IPS DF 4.7 (cell line): ENCODE measurements around the gene MIER2.

ENCODE experiments used
- DNase-seq: peaks from one replicate; pipeline ENCODE4 v3.0.0-alpha.2; 2013; ENCODE audit warnings: low spot score; ENCODE audit errors: extremely low read depth

Gene MIER2

DNA sequence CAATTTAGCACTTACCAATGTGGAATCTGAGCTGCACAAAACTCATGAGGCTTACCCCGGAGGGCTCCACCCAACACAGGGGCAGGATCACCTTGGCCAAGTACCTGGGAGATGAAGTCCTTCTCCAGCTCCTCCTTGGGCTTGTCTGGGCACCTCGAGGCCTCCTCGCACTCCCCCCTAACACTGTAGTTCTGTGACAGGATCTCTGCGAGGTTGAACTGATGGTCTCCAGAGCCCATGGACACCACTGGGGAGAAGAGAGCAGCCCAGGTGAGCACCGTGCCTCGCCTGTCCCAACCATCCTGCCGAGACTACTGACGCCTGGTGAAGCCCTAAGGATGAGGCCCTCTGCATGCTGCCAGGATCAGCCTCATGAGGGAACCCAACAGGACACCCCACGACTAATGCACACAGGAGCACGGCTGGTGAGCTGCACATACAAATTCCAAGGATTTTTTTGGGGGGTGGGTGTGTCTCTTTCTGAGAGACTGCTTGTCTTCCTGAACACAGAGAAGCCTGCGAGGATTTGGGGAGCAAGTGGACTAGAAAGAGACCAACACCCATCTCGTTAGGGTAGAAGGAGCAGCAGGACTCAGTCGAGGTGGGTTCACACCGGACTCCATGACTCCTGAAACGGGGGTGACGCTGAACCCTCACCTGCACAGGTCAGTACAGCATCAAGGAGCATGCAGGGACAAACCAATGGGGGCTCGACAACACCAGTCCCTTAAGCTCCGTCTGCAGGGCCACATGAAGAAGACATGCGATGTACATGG, 10.1 kb downstream of the MIER2 start:
- DNase-seq = no peak

DNA sequence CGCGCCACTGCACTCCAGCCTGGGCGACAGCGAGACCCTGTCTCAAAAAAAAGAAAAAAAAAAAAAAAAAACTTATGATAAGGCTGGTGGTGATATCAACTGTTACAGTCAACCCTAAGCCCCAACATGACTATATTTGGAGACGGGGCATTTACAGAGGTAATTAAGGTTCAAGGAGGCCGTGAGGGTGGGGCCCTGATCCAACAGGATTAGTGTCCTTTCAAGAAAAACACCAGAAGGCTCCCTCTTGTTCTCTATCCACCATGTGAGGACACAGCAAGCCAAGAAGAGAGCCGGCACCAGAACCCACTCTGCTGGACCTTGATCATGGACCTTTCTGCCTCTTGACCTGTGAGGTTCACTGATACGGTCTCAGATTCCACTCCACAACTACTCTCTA, 14.1 kb downstream of the MIER2 start:
- no peak for DNase-seq

DNA sequence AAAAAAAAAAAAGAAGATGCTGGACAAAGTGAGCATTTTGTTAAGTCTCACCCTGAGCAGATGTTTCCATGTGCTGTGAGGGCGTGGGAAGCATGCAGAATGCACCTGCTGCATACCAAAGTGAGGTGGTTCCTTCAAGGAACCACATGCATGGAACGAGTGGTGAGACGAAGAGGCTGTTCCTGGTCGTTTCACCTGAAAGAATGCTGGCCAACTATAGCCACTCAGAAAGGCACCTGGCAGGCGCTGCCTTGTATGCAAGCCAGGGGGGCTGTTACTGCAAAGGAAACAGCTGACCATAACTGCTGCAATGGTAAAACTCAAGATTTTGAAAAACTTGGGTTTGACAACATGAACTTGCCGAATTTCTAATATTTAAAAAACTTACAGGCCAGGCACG, 14.7 kb downstream of the MIER2 start:
- no peak for DNase-seq

DNA sequence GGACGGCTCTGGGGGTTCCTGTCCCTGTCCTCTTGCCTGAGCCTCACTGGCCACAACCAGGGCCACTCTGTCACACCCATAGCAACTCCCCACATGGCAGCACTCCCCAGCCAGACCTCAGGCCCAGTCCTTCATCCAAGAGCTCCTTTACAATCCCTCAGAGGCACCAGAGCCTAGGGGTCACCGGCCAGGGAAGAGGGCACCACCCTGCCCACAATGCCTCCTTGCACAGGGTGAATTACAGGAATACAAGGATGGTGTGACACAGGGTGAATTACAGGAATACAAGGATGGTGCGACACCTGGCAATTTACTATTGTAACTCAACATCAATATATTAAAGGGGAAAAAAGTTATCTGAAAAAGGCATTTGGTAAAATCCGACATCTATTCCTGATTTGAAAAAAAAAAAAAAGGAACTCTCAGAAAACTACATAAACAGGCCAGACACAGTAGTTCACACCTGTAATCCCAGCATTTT, 16.5 kb downstream of the MIER2 start:
- no peak for DNase-seq

DNA sequence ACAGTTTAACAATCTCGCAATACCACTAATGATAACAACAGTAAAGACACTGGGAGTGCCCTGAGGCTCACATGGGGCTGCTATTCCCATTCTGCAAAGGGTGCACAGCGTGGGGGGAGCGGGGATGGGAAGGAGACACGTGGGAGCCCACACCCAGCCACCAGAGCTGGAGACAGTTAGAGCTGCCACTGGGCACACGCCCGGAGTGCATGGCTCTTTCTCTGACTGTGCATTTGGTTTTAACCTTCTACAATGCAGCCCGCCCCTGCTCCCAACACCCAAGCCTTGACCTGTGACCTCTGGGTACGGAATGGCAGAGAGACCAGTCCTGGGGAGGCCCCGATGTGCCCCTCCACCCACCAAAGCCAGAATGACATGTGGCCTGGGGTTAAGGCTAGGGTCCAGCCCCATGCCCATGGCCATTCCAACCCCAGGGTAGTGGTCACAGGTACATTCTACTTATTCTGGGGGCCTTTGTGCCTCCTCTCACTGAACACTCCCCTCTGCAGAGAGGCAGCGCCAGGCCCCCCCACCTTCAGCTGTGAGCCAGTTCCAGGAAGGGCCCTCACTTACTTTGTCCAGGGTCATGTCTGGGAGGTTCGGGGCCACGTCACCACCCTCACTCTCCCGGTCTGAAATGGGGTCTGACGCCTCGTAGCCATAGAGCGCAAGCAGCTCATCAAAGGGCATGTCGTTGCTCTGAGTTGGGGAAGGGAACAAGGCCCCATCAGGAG, 17.1 kb downstream of the MIER2 start:
- DNase-seq = no peak

DNA sequence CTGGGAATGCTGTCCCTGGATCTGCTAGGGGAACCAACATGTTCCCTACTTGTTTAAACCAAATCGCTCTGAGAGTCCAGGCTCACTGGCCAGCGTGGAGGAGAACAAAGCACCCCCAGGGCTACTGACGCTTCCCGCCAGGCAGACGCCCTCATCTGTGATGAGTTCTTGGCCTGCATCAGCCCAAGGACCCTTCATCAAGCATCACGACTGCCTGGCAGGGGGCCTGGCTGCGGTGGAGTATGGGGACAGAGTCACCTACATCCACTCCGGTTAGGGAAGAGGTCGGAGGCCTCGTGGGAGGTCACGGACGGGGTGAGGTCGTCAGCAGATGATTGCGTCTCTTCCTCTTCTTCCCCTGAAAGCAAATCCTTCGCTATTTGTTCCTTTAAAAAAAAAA, 17.7 kb downstream of the MIER2 start:
- no peak for DNase-seq

DNA sequence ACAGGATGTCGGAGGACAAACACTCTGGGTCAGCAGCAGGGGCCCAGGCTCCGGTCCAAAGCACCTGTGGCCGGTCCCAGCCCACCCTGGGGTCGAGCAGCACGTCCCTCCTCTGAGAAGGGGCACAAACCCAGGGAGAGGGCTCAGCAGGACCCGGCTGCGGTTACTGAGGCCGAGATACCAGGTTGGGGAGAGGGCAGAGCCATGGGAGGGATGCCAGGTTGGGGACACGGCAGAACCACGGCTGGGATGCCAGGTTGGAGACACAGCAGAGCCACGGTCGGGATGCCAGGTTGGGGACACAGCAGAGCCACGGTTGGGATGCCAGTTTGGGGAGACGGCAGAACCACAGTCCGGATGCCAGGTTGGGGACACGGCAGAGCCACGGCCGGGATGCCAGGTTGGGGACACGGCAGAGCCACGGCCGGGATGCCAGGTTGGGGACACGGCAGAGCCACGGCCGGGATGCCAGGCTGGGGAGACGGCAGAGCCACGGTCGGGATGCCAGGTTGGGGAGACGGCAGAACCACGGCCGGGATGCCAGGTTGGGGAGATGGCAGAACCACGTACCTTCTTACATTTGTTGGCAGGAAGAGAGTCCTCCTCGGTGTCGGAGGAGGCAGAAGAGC, 18.5 kb downstream of the MIER2 start:
- no peak for DNase-seq

DNA sequence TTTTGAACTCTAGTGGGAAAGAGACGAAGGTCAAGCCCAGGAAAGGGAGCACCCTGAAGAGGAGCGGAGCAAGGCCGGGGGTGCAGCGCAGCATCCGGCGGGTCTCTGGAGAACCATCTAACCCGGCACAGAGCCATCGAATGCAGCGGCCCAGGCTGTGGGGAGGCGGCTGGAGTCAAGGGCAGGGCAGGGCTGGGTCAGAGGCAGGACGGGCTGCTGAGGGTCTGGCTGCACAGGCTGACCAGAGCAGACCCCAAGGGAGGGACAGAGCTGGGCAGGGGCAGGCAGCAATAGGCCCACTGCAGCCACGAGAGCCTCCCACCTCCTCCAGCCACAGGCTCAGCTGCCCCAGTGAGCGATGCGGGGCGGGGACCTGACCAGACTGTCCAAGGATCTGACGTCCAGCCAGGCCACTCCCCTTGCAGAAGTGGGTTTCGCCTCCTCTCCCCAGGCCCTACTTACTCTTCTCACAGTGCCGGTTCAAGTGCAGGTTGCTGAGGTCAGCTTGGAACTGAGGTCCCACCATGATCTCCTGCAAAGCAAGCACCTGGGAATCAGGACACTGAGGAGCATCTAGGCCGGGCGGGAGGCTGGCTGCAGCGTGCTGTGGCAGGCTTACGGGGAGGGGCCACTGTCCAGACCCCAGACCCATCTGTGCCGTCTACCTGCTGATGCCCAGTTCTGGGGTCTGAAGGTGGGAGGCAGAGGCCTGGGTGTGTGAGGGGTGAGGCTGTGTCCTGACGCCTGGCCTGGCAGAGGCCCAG, 19.2 kb downstream of the MIER2 start:
- no peak for DNase-seq

DNA sequence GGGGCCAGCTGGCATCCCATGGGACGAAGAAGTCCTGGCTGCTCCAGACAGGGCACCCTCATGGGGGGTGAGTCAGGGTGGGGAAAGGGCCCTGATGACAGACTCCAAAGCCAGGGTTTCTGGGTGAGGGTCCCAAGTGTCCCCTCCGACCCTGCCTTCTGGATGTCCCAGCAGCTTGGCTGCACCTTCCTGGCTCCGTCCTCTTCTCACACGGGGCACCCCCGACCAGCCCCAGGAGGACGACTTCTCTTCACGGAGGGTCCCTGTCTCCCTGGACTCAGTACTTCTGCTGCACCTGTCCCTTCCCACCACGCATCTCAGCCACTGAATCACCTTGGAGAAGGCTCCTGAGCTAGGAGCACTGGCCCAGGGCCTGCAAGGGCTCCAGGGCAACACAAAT, 19.9 kb downstream of the MIER2 start:
- DNase-seq = no peak

DNA sequence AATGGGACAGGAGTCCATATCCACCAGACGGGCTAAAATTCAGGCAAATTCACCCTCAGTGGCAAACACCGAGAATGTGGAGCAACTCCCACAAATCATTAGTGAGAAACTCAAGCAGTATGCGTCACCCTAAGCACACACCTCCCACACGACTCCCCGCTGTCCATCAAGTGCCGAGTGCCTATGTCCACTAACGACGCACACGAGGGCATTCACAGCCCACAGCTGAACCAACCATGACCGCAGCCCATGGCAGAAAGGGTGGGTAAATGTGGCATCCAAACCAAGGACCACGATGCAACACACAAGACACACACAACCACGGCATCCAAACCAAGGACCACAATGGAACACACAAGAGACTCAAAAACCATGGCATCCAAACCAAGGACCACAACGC, 22.0 kb downstream of the MIER2 start:
- DNase-seq = no peak

DNA sequence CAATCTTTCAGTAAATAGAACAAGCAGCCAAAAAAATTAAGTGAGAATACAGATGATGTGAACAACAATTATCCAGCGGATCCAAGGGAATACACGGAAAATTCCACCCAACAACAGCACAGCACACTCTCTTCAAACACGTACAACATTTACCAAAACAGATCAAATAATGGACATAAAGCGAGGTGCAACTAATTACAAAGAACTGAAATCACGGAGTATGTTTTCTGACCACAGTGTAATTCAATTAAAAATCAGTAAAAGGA, 26.2 kb downstream of the MIER2 start:
- no peak for DNase-seq

DNA sequence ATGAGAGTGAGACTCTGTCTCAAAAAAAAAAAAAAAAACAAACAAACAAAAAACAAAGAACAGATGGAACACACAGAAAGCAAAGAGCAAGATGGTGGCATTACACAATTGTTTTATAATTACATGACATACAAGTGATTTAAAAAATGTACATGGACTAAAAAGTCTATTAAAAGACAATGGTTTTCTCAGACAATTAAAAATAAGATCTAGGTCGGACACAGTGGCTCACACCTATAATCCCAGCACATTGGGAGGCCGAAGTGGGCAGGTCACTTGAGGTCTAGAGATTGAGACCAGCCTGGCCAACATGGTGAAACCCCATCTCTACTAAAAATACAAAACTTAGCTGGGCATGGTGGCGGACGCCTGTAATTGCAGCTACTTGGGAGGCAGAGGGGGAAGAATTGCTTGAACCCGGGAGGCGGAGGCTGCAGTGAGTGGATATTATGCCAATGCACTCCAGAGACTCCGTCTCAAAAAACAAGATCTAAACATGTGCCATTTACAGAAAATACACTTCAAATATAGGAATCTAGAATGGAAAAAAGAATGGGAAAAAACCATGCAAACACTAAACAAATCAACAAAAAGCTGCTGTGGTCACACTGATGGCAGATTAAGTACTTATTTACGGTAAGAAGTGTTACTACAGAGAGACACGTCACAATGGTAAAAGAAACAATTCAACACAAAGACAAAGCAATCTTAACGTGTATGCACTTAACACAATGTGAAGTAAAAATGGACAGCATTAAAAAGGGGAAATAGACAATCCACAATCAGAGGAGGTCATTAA, 26.7 kb downstream of the MIER2 start:
- no peak for DNase-seq

DNA sequence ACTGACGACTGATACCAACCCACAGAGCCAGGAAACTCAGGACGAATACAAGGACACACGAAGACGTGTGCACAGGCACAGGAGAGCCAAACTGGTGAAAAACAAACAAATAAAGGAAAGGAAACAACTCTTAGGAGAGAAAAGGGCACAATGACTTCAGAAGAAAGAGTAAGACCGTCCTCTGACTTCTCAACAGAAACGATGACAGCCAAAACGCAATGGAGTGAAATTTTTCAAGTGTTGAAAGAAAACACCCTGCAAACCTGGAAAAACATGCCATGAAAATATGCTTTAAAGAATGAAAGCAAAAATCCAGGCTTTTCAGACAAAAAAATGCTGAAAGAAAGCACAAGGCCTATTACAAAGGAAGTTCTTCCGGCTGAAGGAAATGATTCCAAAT, 28.8 kb downstream of the MIER2 start:
- no peak for DNase-seq

DNA sequence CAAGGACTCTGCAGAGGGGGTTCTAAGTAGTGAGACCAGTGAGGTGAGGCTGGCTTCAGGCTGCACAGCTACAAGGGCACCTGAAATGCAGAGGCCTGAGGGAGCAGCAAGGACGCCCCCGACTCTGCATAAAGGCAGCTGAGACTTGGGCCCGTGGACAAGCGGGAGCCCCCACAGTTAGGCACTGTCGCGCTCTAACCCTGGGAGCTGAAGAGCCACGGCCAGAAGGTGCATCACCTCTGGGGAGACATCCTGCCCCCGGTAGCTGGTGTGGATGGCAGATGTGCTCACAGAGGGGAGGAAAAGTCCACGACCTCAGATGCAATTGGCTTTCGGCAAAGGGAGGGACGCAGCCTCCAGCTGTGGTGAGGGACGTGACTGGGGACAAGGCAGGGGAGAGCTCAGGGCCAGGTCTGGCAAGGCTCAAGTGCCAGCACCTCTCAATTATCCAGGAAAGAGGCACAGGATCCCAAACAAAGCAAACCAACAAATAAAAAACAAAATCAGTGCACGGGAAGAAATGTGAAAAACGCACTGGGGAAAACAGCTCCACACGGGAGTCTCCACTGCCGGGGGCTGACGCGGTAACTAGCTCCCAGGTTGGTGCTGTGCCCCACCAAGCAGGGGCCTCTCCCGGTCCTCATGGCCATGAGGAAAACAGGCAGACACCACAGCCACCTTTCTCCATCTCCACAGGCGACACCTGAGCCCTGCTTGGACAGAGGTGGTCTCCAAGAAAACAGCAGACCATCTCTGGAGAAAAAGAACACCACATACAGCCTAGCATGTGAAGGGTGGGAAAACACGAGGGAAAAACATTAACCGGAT, 30.4 kb downstream of the MIER2 start:
- DNase-seq = no peak

DNA sequence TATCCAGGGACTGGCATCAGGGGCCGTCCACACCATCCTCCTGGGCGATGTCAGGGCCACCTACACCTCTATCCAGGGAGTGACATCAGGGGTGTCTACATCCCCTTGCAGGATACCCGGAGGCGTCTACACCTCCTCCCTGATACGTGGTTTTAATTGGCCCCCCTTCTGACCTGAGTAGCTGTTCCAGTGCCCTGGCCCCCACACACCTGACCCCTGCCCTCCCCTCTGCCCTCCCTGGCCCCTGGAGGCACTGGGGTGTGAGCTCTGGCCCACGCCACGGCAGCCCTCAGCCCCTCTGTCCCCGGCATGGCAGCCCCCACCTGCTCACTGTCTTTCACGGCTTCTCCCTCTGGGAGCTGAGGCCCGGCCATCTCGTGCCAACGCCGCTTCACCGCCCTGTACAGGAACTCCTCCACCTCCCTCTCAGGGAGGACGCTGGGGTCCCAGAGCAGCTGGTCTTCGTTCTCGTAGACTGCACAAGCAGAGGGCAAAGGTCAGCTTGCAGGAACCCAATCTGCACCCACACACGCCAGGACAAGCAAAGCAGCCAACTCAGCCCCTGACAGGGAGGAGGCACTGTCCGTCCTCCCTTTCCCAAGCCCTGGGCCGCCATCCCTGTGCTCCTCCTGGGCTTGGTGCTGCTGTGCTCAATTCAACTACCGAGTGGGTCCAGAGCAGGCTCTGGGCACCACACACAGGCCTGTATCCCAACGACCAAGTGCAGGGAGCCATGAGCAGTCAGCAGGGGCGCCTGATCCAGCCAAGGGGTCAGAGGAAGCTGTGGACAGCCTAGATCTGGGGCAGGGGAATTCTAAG, 31.2 kb downstream of the MIER2 start:
- DNase-seq = no peak

DNA sequence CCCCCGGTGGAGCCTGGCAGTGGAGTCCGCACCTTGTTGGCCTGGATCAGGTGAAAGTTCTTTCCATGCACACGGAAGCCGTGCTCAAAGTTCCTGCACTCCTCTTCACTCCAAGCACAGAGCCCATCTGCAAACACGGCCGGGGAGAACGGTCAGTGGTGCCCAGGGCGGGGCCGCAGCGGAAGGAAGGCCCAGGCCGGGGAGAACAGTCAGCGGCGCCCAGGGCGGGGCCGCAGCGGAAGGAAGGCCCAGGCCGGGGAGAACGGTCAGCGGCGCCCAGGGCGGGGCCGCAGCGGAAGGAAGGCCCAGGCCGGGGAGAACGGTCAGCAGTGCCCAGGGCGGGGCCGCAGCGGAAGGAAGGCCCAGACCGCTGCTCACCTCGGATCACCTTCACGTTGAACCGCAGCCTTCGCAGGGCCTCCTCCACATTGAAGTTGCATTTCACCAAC, 32.8 kb downstream of the MIER2 start:
- DNase-seq = no peak

DNA sequence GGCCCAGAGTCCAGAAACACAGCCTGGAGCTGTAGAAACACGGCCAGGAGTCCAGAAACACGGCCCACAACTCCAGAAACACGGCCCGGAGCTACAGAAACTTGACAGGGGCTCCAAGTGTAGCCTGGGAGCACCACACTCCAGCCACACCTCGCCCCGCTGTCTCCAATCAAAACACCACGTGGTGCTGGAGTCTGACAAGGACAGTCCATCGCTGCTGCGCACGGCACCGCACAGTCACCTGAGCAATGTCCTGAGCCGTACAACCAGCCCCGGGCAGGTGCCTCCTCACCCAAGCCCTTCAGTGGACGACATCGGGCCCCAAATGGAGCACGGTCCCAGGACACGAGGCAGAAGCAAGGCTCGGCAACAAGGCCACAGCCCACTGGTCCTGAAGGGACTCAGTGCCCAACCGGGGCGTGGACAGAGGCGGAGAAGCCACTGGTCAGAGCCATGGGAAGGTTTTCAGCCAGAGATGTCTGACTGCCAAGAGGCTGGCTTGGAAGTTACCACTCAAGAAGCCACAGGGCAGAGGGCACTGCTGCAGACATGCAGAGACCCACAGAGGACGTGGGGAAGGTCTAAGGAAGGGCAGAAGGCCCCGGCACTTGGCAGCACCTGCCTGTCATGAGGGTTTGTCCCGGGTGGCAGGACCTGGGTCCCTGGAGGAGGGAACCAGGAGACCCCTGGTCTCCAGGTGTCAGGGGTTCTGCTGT, 33.7 kb downstream of the MIER2 start:
- DNase-seq = no peak

DNA sequence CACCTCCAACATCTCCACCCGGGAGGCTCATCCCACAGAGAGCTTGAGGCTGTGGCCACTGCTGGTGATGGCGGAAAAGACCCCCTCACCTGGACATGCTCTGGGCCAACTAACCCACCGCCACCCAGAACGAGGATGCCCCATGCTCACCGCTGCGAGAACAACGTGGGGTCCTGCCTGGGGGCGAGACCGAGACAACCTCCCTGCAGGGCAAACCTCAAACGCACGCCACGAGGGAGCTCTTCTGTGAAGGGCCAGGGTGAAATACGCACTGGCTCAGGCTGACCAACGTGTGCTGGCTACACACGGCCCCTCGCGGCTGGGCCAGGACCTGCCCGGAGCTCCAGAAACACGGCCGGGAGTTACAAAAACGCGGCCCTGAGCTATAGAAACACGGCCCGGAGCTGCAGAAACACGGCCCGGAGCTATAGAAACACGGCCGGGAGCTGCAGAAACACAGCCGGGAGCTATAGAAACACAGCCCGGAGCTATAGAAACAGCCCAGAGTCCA, 34.4 kb downstream of the MIER2 start:
- DNase-seq = no peak

DNA sequence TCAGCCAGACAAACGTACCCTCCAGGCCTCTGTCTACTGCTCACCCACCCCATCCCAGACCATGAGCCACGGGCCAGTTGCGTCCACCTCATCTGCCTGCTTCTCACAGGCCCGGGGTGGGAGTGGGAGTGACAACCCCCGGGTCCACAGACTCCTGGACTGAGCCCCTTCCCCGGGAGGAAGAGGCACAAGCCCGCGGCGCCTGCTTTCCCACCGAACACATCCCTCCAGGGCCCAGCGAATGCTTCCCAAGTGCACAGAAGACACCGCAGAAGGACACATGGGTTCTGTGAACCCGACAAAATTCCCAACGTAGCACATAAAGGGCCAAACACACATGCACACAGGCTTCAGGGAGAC, 35.4 kb downstream of the MIER2 start:
- DNase-seq = no peak
